ENCODE data around the gene LIPI. TPM values are rescaled to one million over a fixed set of nuclear protein-coding genes. Genes with fewer than 3 reads are reported as not detected.

The LIPI gene
- polyA plus RNA-seq, 1 of the 3 experiments (the other 2 are of a cell fraction), result not detected

GRCh38 chr21:14096577-14096976 is 114.2 kb downstream of the LIPI start:
- Histone ChIP-seq H2AFZ (ENCODE audit: low read depth) (no peak overlapping the region), H3F3A (replicated peaks; ENCODE audit: insufficient read depth) (no peaks in the 10 kb centered on the region), H3K4me3 (ENCODE audit: low read depth in 2 of 2, low read length in 1 of 2) (no peak overlapping the region), H4K20me1 (ENCODE audit: insufficient read depth) (no peaks in the 10 kb centered on the region), H3K9ac (no peak overlapping the region), H3K4me1 (ENCODE audit: control insufficient read depth in 1 of 2, insufficient read depth in 2 of 2, low read depth in 1 of 2, low read length in 1 of 2) (no peaks in the 10 kb centered on the region), H3K9me2 (no peaks in the 10 kb centered on the region), H3K9me3 (no peaks in the 10 kb centered on the region), H3K27ac (ENCODE audit: low read depth in 2 of 2, low read length in 1 of 2) (no peak overlapping the region), H3K79me2 (ENCODE audit: insufficient read depth) (no peaks in the 10 kb centered on the region), H3K36me3 (replicated peaks in 1 of 2; ENCODE audit: control insufficient read depth in 1 of 2, insufficient read depth in 2 of 2, low read length in 1 of 2) (no peaks in the 10 kb centered on the region), H3K27me3 (ENCODE audit: insufficient read depth) (no peaks in the 10 kb centered on the region), H3K4me2 (no peak overlapping the region)
- ChIA-PET POLR2A (no interaction called here), CTCF (no interaction called here)
- 55% methylated on average over 6 of the region's 6 CpGs for WGBS (ENCODE audit: low lambda C conversion rate)
- DNase-seq, result no peak
- TF ChIP-seq POLR2AphosphoS5 (IDR thresholded peaks at IDR 0.05; ENCODE audit: low read depth, low read length) (no peak), NFIC (IDR thresholded peaks at IDR 0.05; ENCODE audit: borderline replicate concordance) (no peak), USF1 (IDR thresholded peaks at IDR 0.05; ENCODE audit: borderline replicate concordance, low read depth) (no peak), JUND (IDR thresholded peaks at IDR 0.05) (no peak), GABPA (IDR thresholded peaks at IDR 0.05; ENCODE audit: low read depth) (no peak), USF2 (IDR thresholded peaks at IDR 0.05; ENCODE audit: borderline replicate concordance, low read depth, low read length) (no peak), RAD21 (IDR thresholded peaks at IDR 0.05; ENCODE audit: low read length) (no peak), YY1 (IDR thresholded peaks at IDR 0.05; ENCODE audit: low read depth) (no peak), NRF1 (IDR thresholded peaks at IDR 0.05; ENCODE audit: low read depth, low read length) (no peak), EP300 (IDR thresholded peaks at IDR 0.05; ENCODE audit: borderline replicate concordance in 1 of 2, low read depth in 1 of 2, low read length in 1 of 2) (no peak)

- H3K27me3 ChIP-seq (ENCODE audit: insufficient read depth), result no peaks in the 10 kb centered on the region
- no peaks in the 10 kb centered on the region for H3K4me1 ChIP-seq (ENCODE audit: control insufficient read depth in 1 of 2, insufficient read depth in 2 of 2, low read depth in 1 of 2, low read length in 1 of 2)
- H2AFZ ChIP-seq (ENCODE audit: low read depth), result no peak overlapping the region
- no peaks in the 10 kb centered on the region for H3K79me2 ChIP-seq (ENCODE audit: insufficient read depth)
- no peaks in the 10 kb centered on the region for H4K20me1 ChIP-seq (ENCODE audit: insufficient read depth)
- H3K4me2 ChIP-seq, result no peak overlapping the region
- no peak for DNase-seq
- no peak overlapping the region for H3K4me3 ChIP-seq (ENCODE audit: low read depth in 2 of 2, low read length in 1 of 2)
- no peak overlapping the region for H3K9ac ChIP-seq
- no peaks in the 10 kb centered on the region for H3F3A ChIP-seq (replicated peaks; ENCODE audit: insufficient read depth)
- no peaks in the 10 kb centered on the region for H3K9me2 ChIP-seq
- CTCF ChIA-PET, result no interaction called here
- no peaks in the 10 kb centered on the region for H3K36me3 ChIP-seq (replicated peaks in 1 of 2; ENCODE audit: control insufficient read depth in 1 of 2, insufficient read depth in 2 of 2, low read length in 1 of 2)
- H3K27ac ChIP-seq (ENCODE audit: low read depth in 2 of 2, low read length in 1 of 2), result no peak overlapping the region
- H3K9me3 ChIP-seq, result no peaks in the 10 kb centered on the region
- POLR2A ChIA-PET, result no interaction called here
- WGBS (ENCODE audit: low lambda C conversion rate), result 60% methylated on average over 4 of the region's 4 CpGs
- TF ChIP-seq MXI1 (IDR thresholded peaks at IDR 0.05; ENCODE audit: low read depth, low read length) (no peak), SMC3 (IDR thresholded peaks at IDR 0.05; ENCODE audit: low read depth, low read length) (no peak), TCF12 (IDR thresholded peaks at IDR 0.05) (no peak), USF2 (IDR thresholded peaks at IDR 0.05; ENCODE audit: borderline replicate concordance, low read depth, low read length) (no peak), TAF1 (IDR thresholded peaks at IDR 0.05; ENCODE audit: borderline replicate concordance, low read depth, low read length) (no peak), NFIC (IDR thresholded peaks at IDR 0.05; ENCODE audit: borderline replicate concordance) (no peak), RCOR1 (IDR thresholded peaks at IDR 0.05; ENCODE audit: low read length) (no peak), CTCF (IDR thresholded peaks at IDR 0.05) (no peak), RXRA (IDR thresholded peaks at IDR 0.05; ENCODE audit: borderline replicate concordance, low read depth) (no peak), FOXM1 (IDR thresholded peaks at IDR 0.05; ENCODE audit: low read depth) (no peak)
- TF ChIP-seq, protein P1, sequence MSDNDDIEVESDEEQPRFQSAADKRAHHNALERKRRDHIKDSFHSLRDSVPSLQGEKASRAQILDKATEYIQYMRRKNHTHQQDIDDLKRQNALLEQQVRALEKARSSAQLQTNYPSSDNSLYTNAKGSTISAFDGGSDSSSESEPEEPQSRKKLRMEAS (IDR thresholded peaks at IDR 0.05; ENCODE audit: low read depth), result no peak
- TF ChIP-seq, protein P2, sequence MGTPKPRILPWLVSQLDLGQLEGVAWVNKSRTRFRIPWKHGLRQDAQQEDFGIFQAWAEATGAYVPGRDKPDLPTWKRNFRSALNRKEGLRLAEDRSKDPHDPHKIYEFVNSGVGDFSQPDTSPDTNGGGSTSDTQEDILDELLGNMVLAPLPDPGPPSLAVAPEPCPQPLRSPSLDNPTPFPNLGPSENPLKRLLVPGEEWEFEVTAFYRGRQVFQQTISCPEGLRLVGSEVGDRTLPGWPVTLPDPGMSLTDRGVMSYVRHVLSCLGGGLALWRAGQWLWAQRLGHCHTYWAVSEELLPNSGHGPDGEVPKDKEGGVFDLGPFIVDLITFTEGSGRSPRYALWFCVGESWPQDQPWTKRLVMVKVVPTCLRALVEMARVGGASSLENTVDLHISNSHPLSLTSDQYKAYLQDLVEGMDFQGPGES (IDR thresholded peaks at IDR 0.05; ENCODE audit: low read depth, low read length), result no peak
These were observed 114.6 kb downstream of the LIPI start for GRCh38 chr21:14096172-14096571.

Data from SK-N-SH (cell line).